Stimulated activated CD4-positive, alpha-beta T cell treated with anti-CD3 and anti-CD28 coated beads, Interleukin-12 subunit alpha, Interleukin-12 subunit beta, amount 100 ng/mL, for 48 hours (primary cell): ENCODE measurements around the gene MRTO4.
"Not testable (repeated sequence)": the region's sequence is repeated elsewhere in the genome, so short reads cannot be mapped to it uniquely, and the experiment has no call there.

Experiments used
- DNase-seq, 3 donors: peaks; one replicate each; pipeline ENCODE4 v3.0.0-alpha.2; 2020; ENCODE audit warnings: low read depth in 2 of 3, low spot score in 1 of 3

The MRTO4 gene

GRCh38 chr1:19251305-19252196, at the start of gene MRTO4, which contains the start of gene EMC1:
MRTO4 (plus strand) TSS chr1:19251805; CDS start chr1:19251836, 31 bp downstream.
EMC1 (minus strand) TSS chr1:19251524; CDS start chr1:19251509, 15 bp downstream.
- peak; percentile 87 to 88 (median 88) for DNase-seq

- no peak for DNase-seq
Measured at GRCh38 chr1:19202396-19202795, 49.2 kb upstream of the MRTO4 start.

GRCh38 chr1:19203440-19203839, 48.2 kb upstream of the MRTO4 start:
- no peak for DNase-seq

GRCh38 chr1:19204446-19205266, 46.9 kb upstream of the MRTO4 start:
- no peak for DNase-seq

- DNase-seq: no peak
Measured at GRCh38 chr1:19205403-19205802, 46.2 kb upstream of the MRTO4 start.

GRCh38 chr1:19205845-19206244, 45.8 kb upstream of the MRTO4 start:
- no peak for DNase-seq

- no peak for DNase-seq
Measured at GRCh38 chr1:19206947-19207346, 44.7 kb upstream of the MRTO4 start.

GRCh38 chr1:19208710-19209438, 42.7 kb upstream of the MRTO4 start:
- no peak for DNase-seq

GRCh38 chr1:19209439-19209989, 42.1 kb upstream of the MRTO4 start:
- peak; percentile 59 to 70 (median 61) for DNase-seq

- peak; percentile 95 to 97 (median 97) for DNase-seq
Measured at GRCh38 chr1:19209990-19210771, 41.4 kb upstream of the MRTO4 start, which contains the start of gene UBR4. UBR4 (minus strand) TSS chr1:19210266; CDS start chr1:19210248, 18 bp downstream.

- DNase-seq: no peak
Measured at GRCh38 chr1:19210772-19211549, 40.6 kb upstream of the MRTO4 start.

GRCh38 chr1:19212167-19212566, 39.4 kb upstream of the MRTO4 start:
- no peak for DNase-seq

- no peak for DNase-seq
Measured at GRCh38 chr1:19213580-19213979, 38.0 kb upstream of the MRTO4 start.

GRCh38 chr1:19216585-19216984, 35.0 kb upstream of the MRTO4 start:
- not testable (repeated sequence) for DNase-seq

GRCh38 chr1:19219451-19219850, 32.2 kb upstream of the MRTO4 start:
- DNase-seq: no peak

GRCh38 chr1:19220080-19220846, 31.3 kb upstream of the MRTO4 start:
- DNase-seq: no peak

GRCh38 chr1:19220991-19221390, 30.6 kb upstream of the MRTO4 start:
- no peak for DNase-seq

GRCh38 chr1:19222573-19222972, 29.0 kb upstream of the MRTO4 start:
- no peak for DNase-seq
